HG02798 (cell line): ENCODE results near the gene PLAC1.

ENCODE experiments used
- ATAC-seq: cut with Tn5 transposase; IDR thresholded peaks from one replicate; pipeline ENCODE4 v1.9.1; 2021; ENCODE audit warnings: mild to moderate bottlenecking; ENCODE audit not compliant: unreplicated experiment, poor library complexity

PLAC1 gene, protein sequence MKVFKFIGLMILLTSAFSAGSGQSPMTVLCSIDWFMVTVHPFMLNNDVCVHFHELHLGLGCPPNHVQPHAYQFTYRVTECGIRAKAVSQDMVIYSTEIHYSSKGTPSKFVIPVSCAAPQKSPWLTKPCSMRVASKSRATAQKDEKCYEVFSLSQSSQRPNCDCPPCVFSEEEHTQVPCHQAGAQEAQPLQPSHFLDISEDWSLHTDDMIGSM

DNA sequence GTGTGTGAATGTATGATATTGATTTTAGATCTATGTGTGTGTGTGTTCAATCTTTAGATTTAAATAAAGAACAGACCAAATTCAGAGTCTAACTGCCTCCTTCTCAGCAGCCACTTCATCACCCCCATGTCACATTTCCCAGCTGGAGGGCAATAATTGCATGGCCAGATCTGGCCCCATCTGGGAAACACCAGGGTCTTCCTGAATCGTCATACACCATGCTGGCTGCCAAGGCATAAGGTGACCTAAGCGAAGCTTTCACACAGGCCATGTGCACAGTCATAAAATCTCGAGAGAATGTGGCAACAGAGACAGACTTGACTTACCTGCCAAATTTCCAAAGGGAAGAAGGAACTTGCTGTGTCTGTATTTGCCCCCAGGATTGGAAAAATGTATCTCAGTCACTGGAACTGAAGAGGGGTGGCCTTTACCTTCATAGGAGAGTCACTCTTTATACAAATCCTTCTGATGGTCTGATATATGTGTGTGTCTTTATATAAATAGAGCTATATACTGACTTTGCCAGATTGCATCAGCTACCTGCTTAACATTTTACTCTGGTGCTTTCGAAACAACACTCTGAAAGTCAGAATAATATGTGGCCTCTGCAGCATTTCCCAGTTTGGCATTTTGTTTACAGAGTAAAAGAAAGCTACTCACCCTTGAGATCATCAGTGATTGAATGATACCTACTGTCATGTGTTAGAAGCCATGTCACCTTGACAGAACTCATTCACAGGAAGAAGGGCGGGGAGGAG, at the start of gene PLAC1:
Gene PLAC1 (minus strand): TSS at position 470 of the 758 bp plus-strand sequence. CDS start 91,789 bp downstream, outside the sequence.
- no peak for ATAC-seq

DNA sequence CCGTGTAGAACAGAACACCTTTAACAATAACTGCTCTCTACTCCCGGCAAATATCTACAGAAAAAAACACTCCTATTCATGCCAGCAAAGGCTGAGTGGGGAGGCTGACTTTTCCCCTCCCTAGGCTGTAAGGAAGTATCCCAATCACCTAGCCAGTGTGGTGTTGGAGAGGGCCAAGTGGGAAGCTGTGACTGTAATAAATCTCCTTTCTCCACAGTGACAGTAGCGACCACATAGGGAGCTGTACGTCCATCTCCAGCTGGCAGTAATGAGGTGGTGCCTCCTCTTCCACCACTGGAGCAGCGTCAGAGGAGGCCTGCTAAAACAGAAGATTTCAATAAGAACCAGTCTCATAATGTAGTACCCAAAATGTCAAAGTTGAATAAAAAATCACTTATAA, 47.9 kb upstream of the PLAC1 start:
- no peak for ATAC-seq

DNA sequence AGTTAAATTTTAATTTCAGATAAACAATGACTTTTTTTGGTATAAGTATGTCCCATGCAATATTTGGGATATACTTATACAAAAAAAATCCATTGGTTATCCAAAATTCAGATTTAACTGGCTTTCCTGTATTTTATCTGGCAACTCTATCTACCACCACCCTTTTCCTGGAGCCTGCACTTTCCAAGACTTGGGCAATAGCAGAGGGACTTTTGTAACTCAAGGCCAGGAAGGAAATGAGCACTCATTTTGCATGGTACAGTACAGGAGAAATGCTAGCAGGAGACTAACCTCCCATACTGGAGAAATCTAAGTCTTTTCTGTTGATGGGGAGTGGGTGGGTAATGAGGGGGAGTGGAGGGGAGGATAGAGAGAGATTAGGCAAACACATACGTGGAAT, 37.7 kb upstream of the PLAC1 start:
- no peak for ATAC-seq

DNA sequence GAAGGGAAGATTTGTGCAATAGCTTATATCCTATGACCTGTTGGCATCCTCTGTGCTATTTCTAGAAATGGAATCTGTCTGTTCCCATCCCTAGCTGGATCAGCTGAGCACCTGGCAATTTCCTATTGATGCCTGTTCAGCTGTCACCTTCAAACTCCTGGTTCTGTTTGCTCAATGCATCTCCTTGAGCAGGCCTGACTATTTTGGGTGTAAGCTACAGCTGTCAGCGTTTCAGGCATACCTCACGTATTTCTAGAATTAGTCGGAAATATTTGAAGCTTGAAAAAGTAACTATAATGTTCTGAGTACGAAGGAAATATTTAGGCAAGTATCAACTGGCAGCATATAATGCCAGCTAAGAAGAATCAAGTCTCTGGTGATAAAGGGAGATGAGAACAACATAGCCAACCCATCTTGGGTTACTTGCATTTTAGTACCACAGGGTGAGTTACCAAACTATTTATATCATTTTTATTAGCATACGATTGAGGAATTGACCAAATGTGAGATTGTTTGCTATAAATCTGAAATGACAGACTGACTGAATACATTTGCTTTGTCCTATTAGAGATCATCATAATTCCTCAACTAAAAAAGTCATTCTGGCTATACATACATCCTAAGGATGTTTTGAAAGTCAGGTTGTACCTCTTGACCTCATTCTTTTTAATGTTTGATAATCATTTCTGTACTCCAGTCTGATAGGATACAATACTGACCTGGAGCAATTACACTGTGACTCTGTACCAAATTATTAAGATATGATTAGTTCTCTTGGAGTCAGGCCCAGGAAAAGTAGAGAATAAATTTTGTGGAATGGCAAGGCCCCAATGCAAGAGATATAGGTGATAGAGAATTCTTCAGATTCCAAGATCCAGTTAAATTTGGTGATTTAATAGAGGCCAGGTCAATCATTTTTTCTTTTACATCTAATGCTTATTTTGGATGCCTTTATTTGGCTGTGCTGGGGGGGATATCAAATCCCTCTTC, 36.4 kb upstream of the PLAC1 start:
- ATAC-seq: no peak

DNA sequence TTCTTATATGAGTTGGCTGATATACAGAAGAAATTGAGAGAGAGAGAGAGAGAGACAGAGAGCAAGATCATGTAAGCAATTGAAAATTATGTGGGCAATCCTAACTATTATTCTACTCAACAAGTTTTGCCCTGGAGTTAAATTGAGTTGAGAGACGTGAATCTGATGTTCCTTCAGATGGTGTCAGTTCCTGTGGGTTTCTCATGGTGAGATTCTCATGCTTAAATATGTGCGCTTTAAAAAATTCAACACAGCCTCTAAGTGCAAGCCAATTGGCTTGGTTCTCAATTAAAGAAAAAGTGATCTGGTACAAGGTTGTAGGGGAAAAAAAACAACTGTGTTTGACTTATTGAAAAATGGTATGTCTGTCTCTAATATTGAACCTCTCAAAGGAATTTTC, 35.4 kb upstream of the PLAC1 start:
- no peak for ATAC-seq

DNA sequence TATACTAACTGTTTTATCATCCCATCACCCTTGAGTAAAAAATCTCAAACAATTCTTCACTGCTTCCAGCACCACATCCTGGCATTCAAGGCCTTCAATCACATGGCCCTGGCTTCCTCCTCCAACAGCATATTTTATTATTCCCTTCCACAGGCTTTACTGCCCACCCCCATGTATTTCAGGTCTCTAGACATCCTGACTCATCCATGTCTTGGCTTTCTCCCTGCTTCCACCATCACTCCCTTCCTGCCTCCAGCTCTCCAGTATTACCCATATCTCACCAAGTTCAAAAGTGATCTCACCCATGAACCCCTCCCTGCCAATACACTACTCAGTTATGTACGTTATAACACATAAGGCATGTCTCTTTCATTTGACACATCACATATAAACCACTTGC, 34.7 kb upstream of the PLAC1 start:
- ATAC-seq: no peak

DNA sequence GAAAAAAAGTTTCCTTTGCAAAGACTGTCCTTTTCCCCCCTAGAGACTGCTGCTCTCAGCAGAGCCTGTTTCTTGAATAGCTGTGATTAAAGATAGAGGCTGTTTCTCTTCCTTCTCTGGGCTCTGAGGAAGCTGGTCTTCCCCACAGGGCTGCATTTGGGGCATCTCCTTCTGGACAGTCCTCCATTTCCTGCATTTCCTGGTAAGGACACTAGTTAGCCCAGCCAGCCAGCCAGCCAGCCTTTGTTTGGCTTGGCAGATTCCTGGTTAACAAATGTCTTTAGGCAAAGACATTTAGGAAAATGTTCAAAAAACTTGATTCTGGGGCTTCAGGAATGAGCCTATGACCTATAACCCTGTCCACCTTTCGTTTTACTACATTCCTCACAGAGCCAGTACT, 34.0 kb upstream of the PLAC1 start:
- ATAC-seq: no peak

DNA sequence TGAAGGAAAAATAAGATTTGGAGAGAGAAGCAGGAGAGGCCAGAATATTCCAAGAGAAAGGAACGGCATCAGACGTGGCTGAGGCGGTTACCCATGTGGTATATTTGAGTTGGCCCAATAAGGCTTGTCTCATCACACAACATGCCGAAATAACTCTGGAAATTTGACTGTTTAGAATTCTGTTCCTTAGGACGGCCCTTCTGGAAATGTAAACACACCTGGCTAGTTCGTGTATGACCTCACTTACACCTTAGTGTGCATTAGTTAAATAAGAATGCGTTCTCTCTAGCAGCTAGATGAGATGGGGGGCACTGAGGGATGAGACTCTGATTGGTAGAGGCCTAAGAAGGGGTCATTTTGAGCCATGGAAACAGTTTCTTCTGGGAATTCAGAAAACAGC, 33.2 kb upstream of the PLAC1 start:
- no peak for ATAC-seq

DNA sequence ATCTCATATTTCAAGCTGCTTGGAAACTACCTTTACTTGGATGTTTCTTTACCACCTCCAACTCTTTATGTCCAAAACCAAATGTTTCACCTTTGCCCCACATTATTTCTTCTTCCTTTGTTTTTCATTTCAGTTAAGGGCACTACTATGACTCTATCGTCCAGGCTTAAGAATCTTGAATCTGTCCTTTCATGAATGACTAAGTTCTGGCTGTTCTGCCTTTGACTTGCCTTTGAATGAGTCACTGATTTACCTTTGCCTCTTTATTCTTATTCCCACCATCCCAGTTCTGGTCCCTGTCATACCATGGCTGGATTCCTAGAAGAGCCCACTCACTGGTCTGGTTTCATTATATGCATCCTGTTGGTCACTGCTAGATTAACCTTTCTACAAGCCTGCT, 30.6 kb upstream of the PLAC1 start:
- no peak for ATAC-seq

DNA sequence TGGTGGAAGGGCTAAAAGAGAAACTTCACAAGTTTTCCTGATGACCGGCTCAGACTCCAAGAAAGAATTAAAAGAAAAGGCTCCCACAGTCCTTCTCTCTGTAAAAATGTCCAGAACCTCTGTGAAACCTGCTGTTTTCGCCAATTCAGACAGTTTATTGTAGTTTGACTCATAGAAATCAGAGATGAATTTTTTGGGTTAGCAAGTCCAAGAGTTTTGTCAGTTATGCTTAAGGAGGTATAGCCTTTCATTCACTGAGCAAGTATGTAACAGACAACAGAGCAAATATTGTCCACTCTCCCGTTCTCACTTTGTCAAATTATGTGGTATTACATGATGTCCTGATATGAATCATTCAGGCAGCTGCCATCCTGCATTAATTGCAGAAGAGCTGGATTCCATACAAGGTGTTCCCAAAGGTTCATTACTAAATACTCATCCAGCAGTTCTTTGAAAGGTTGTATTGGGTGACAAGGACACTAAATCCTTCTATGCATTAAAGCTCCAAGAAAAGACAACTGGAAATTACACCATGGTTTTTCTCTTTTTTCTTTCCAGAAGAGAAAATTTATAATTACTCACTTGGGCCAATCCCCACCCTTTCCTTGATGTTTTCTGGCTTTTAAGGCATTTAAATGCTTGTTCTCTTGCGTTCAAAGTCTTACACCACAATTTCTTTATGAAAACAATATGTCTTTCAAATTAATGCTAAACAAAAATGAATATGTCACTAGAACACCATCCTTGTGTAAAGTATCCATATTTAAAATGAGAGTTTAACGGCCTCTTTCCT, 30.0 kb upstream of the PLAC1 start:
- ATAC-seq: no peak

DNA sequence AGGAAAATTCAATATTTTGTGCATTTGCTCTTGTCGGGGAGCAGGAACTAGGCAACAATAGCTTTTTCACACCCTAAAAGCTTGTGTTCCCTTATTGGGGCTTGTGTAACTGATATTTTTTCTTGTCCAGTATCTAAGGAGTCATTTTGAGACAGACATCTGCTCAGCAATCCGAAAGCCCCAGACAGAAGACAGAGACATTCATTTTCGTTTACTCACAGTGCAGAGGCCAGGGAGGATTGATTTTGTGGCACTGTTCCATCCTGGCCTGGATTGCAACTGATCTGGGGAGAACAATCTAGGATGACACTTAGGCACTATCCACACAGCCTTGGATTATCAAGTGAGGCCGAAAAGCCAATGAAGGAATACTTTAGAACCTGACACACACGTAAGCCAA, 27.4 kb upstream of the PLAC1 start:
- ATAC-seq: peak; percentile 42

DNA sequence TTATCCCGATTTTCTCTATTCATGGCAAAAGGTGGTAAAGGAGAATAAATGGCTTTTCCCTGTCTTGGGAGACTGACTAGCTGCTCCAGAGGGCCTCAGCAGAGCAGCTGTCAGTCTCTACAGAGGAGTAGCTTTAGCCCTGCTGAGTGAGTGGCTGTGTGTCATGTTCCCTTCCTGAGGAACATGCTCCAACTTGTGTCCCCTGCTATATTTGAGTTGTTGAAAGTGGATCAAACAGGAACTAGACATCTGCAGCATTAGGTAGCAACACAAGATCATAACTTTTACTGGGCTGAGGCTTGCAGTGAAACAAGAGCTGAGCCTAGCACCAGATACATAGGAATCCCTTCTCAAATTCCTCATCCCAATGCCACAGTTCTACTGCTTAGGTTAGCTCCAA, 26.7 kb upstream of the PLAC1 start:
- no peak for ATAC-seq

DNA sequence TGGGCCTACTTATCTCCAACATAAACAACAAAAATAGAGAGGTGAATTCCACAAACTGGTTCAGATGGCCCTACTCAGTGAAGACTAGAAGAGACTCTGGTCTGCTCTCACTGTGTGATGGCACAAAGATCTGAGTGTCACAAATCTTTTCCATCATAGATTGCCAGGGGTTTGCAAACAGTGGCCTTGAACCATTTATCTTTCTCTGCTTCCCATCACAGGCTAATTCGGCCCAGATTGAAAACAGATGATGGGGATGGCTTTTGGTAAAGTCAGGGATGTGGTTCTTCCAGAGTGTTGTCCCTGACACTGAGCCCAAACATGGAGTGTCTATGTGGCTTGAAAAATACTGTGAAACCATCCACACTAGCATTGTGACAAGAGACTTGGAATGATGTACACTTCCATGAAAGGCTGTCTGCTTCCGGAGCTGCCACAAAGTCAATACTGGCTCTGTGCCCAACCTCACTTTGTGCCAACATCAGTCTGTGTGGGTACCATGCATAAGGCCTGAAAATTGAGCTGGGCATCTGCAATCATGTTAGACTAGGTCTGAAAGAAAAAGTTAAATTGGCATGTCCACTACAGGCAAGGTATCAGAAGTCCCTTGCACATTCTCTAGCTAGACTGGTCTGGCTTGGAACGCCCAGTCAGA, 25.2 kb upstream of the PLAC1 start:
- ATAC-seq: no peak

DNA sequence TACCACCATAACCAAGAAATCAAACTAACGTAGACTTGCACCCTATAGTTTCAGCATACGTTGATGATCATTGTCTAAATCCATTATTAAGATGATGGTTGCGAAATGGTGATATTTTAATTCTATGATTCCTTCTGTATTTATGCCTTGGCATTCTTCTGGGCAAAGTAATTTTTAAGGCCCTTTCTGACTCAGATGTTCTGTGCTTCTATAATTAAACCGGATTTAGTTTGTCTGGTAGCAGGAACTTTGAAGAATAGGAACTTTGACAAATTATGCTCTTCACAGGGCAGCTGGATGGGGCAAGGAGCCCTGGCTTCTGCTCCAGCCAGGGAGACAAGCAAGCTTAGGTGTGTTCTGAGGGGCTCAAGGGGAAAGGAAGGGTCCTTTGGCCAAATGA, 23.8 kb upstream of the PLAC1 start:
- ATAC-seq: no peak

DNA sequence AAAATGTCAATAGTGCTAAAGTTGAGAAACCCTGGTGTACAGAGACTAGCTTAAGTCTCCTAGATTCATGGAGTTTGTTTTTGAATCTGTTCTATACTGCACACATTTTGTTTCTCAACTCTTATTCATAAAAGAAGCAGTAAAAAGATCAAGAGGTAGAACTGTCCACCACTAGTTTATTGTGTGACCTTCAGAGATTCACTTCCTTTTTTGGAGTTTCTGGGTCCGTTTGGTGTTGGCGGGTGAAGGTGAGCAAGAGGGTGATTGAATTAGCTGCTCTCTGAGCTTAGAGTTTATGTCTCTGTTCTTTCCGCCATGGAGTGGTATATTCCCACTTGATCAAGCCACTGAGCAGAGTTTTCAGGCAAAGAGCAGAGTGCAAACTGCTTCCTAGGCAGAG, 21.4 kb upstream of the PLAC1 start:
- ATAC-seq: no peak

DNA sequence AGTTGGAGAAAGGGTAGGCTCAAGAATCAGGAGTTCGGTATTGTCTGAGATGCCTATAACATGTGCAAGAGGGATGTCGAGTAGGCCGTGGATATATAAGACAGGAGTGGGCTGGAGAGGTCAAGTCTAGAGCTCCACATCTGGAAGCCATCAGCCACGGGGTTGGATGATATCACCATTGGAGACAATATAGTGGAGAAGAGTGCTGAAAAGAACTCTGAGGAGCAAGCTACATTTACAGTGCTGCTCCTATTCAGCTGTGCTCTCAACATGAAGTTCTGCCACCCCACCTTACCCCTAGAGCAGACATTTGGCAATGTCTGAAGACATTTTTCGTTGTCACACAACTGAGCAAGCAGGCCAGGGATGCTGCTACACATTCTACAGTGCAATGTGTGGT, 20.9 kb upstream of the PLAC1 start:
- ATAC-seq: no peak

DNA sequence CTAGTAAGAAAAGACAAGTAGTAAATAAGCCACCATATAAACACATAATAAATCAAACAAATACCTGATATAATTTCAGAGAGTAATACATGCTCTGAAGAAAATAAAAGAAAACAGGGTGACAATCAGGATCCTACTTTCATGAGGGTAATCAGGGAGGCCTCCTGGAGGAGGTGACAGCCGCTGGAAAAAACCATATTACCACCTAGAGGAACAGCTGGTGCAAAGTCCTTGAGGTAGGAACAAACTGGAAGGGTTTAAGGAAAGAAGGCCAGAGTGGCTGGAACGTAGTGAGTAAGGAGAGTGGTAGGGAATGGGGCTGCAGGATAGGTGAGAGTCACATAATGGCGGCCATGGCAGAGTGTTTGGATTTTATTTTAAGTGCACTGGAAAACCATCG, 19.1 kb upstream of the PLAC1 start:
- no peak for ATAC-seq

DNA sequence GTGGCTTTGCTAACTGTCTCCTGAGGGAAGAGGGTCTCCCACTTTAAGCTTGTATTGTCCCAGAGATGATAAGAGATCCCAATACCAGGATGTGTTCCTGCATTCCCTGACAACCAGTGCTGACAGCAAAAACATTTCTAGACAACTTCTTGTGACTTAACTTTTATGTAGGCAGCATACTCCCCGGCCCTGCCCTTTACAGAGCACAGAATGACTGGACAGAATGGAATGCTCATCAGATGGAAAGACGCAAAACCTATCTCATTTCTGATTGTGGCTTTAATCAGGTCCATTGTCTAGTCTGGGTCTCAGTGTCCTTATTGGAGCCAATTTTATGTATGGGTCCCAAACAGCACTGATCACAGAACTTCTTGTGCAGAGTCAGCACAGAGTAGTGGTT, 18.2 kb upstream of the PLAC1 start:
- no peak for ATAC-seq

DNA sequence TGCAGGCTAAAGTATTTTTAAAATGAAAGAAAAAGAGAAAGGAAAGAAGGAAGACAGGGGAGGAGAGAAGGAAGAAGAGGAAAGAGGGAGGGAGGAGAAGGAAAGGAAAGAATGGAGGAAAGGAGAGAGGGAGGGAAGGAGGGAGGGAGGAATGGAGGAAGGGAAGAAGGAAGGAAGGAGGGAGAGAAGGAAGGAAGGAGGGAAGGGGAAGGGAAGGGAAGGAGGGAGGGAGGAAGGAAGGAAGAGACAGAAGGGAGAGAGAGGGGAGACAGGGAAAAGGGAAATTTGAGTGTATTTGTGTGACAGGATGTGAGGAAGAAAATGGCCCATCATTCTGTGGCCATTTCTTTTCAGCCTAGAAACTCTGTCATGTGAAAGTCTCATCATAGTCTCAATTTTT, 14.9 kb upstream of the PLAC1 start:
- no peak for ATAC-seq

DNA sequence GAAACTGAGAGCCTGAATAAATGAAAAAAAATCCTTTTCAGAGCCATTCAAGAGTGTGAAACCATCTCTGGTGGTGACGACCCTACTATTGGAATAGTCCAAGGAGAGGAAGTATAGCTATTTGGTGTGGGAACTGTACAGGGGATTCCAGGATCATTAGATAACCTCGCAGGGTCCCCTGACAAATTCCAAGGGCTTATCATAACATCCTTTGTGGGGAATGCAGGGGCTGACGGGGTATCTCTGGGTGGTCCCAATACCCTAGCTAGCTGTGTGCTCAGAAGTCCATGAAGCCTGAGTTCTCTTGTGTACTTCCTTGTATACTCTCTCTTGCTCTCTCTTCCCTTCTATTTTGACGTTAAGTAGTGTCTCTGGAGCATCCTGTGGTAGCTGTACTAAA, 13.8 kb upstream of the PLAC1 start:
- ATAC-seq: no peak
